Retinal pigment epithelial cell (primary cell): Measurements from ENCODE around the gene EVA1A.

Source experiments
- DNase-seq: peaks from one replicate; pipeline ENCODE4 v3.0.0-alpha.2; 2010; ENCODE audit warnings: low read depth
- H3K4me3 ChIP-seq: 2 replicates; pipeline ENCODE4 v1.5.1; 2011; ENCODE audit warnings: mild to moderate bottlenecking, low read length, control low read depth, moderate library complexity
- CTCF ChIP-seq: conservative IDR thresholded peaks from 2 replicates; pipeline ENCODE4 v1.5.1; 2011; ENCODE audit warnings: low read depth, low read length, control low read depth, inconsistent platforms

EVA1A gene

GRCh38 chr2:75523313-75524275 lies 37.1 kb downstream of the EVA1A start:
- no peak overlapping the region for H3K4me3 ChIP-seq
- peak; percentile 65 for DNase-seq
- TF ChIP-seq CTCF, result no peak

GRCh38 chr2:75522543-75523312 lies 38.0 kb downstream of the EVA1A start:
- TF ChIP-seq CTCF, result no peak
- no peak for DNase-seq
- H3K4me3 ChIP-seq, result no peak overlapping the region

- TF ChIP-seq CTCF, result no peak
- H3K4me3 ChIP-seq, result no peak overlapping the region
- no peak for DNase-seq
These were observed 39.4 kb downstream of the EVA1A start for GRCh38 chr2:75521225-75521872.

GRCh38 chr2:75519843-75520242 lies 40.9 kb downstream of the EVA1A start:
- TF ChIP-seq CTCF, result no peak
- H3K4me3 ChIP-seq, result no peak overlapping the region
- DNase-seq, result no peak

- DNase-seq, result no peak
- H3K4me3 ChIP-seq, result no peak overlapping the region
- TF ChIP-seq CTCF, result no peak
These were observed 41.9 kb downstream of the EVA1A start for GRCh38 chr2:75518638-75519465.

GRCh38 chr2:75517547-75518230 lies 43.0 kb downstream of the EVA1A start:
- DNase-seq, result no peak
- no peak for TF ChIP-seq CTCF

More at GRCh38 chr2:75517547-75518230, 43.0 kb downstream of the EVA1A start:
- no peak overlapping the region for H3K4me3 ChIP-seq
